ACC112 (cell line): ENCODE data around the gene RTF1.
"Not testable (repeated sequence)": the region's sequence is repeated elsewhere in the genome, so short reads cannot be mapped to it uniquely, and the experiment has no call there.

ENCODE experiments used
- H2AFZ ChIP-seq: fragments of 200-600 bp; sonication (generic); one replicate; pipeline ENCODE4 v1.6.0; 2017; ENCODE audit warnings: antibody characterized with exemption, low read length; ENCODE audit not compliant: unreplicated experiment
- H3K27ac ChIP-seq: fragments of 200-600 bp; sonication (generic); 2 replicates; pipeline ENCODE4 v1.5.1; 2014; ENCODE audit warnings: low read depth, mild to moderate bottlenecking, antibody characterized with exemption, low read length, moderate library complexity
- H3K27me3 ChIP-seq: fragments of 200-600 bp; sonication (generic); 2 replicates; pipeline ENCODE4 v1.6.1; 2014; ENCODE audit warnings: mild to moderate bottlenecking, antibody characterized with exemption, low read length, moderate library complexity, mixed read lengths; ENCODE audit not compliant: insufficient read depth
- H3K36me3 ChIP-seq: fragments of 200-600 bp; sonication (generic); 2 replicates; pipeline ENCODE4 v1.6.1; 2016; ENCODE audit warnings: mild to moderate bottlenecking, antibody characterized with exemption, low read length, moderate library complexity, mixed read lengths; ENCODE audit not compliant: insufficient read depth
- H3K4me1 ChIP-seq: fragments of 200-600 bp; sonication (generic); one replicate; pipeline ENCODE4 v1.6.1; 2016; ENCODE audit warnings: low read length, mixed read lengths; ENCODE audit not compliant: insufficient read depth, unreplicated experiment, control insufficient read depth
- H3K4me3 ChIP-seq: fragments of 200-600 bp; sonication (generic); 2 replicates; pipeline ENCODE4 v1.5.1; 2014; ENCODE audit warnings: mild to moderate bottlenecking, low read depth, low read length
- H3K79me2 ChIP-seq: fragments of 200-600 bp; sonication (generic); one replicate; pipeline ENCODE4 v1.6.0; 2016; ENCODE audit warnings: low read length; ENCODE audit not compliant: control insufficient read depth, unreplicated experiment, insufficient read depth

RTF1 gene

GRCh38 chr15:41437448-41437847 lies 20.6 kb downstream of the RTF1 start:
- H3K4me1 ChIP-seq, result no peaks in the 10 kb centered on the region
- no peak overlapping the region for H2AFZ ChIP-seq
- H3K79me2 ChIP-seq, result peaks cover 14% of the 10 kb centered on the region
- 0 out of 2 replicates have a peak, but pooled peaks cover 5% of the 10 kb centered on the region for H3K36me3 ChIP-seq
- no peak overlapping the region for H3K27ac ChIP-seq
- H3K27me3 ChIP-seq, result no peaks in the 10 kb centered on the region
- H3K4me3 ChIP-seq, result no peak overlapping the region

GRCh38 chr15:41438206-41438605 lies 21.3 kb downstream of the RTF1 start:
- Histone ChIP-seq H2AFZ (no peak overlapping the region), H3K36me3 (0 out of 2 replicates have a peak, but pooled peaks cover 6% of the 10 kb centered on the region), H3K4me3 (no peak overlapping the region), H3K27me3 (no peaks in the 10 kb centered on the region), H3K79me2 (peaks cover 13% of the 10 kb centered on the region), H3K4me1 (no peaks in the 10 kb centered on the region), H3K27ac (no peak overlapping the region)

- not testable (repeated sequence) for H3K27me3 ChIP-seq, H3K4me3 ChIP-seq, H3K36me3 ChIP-seq, H3K27ac ChIP-seq, H3K4me1 ChIP-seq, H2AFZ ChIP-seq
- peaks cover 13% of the 10 kb centered on the region for H3K79me2 ChIP-seq
Measured at GRCh38 chr15:41438745-41439144, 21.9 kb downstream of the RTF1 start.

- Histone ChIP-seq H2AFZ (no peak overlapping the region), H3K27me3 (no peaks in the 10 kb centered on the region), H3K4me1 (no peaks in the 10 kb centered on the region), H3K79me2 (peaks cover 9% of the 10 kb centered on the region), H3K36me3 (peaks cover 9% of the 10 kb centered on the region), H3K4me3 (no peak overlapping the region), H3K27ac (no peak overlapping the region)
Measured at GRCh38 chr15:41443275-41443674, 26.4 kb downstream of the RTF1 start.

- Histone ChIP-seq H3K4me3 (no peak overlapping the region), H2AFZ (no peak overlapping the region), H3K79me2 (peaks cover 9% of the 10 kb centered on the region), H3K36me3 (peaks cover 9% of the 10 kb centered on the region), H3K27ac (no peak overlapping the region), H3K4me1 (no peaks in the 10 kb centered on the region), H3K27me3 (no peaks in the 10 kb centered on the region)
Measured at GRCh38 chr15:41445399-41445798, 28.5 kb downstream of the RTF1 start.

- H3K4me3 ChIP-seq, result no peak overlapping the region
- no peak overlapping the region for H2AFZ ChIP-seq
- no peaks in the 10 kb centered on the region for H3K79me2 ChIP-seq
- no peaks in the 10 kb centered on the region for H3K27me3 ChIP-seq
- H3K36me3 ChIP-seq, result peaks cover 16% of the 10 kb centered on the region
- no peaks in the 10 kb centered on the region for H3K4me1 ChIP-seq
- H3K27ac ChIP-seq, result no peak overlapping the region
Measured at GRCh38 chr15:41462084-41462795, 45.3 kb downstream of the RTF1 start.

GRCh38 chr15:41464889-41465580 lies 48.1 kb downstream of the RTF1 start:
- H3K4me3 ChIP-seq, result no peak overlapping the region
- no peaks in the 10 kb centered on the region for H3K4me1 ChIP-seq
- no peak overlapping the region for H2AFZ ChIP-seq
- no peak overlapping the region for H3K27ac ChIP-seq
- H3K27me3 ChIP-seq, result no peaks in the 10 kb centered on the region
- H3K36me3 ChIP-seq, result peaks cover 13% of the 10 kb centered on the region
- H3K79me2 ChIP-seq, result no peaks in the 10 kb centered on the region

- Histone ChIP-seq H3K4me1 (no peaks in the 10 kb centered on the region), H3K36me3 (peaks cover 18% of the 10 kb centered on the region), H3K27me3 (no peaks in the 10 kb centered on the region), H2AFZ (no peak overlapping the region), H3K27ac (no peak overlapping the region), H3K4me3 (no peak overlapping the region), H3K79me2 (no peaks in the 10 kb centered on the region)
Measured at GRCh38 chr15:41465822-41466421, 49.0 kb downstream of the RTF1 start.

GRCh38 chr15:41466711-41467110 lies 49.8 kb downstream of the RTF1 start:
- Histone ChIP-seq H2AFZ (no peak overlapping the region), H3K4me1 (no peaks in the 10 kb centered on the region), H3K36me3 (peaks cover 24% of the 10 kb centered on the region), H3K27me3 (no peaks in the 10 kb centered on the region), H3K27ac (no peak overlapping the region), H3K4me3 (no peak overlapping the region), H3K79me2 (no peaks in the 10 kb centered on the region)

GRCh38 chr15:41469644-41470043 lies 52.7 kb downstream of the RTF1 start:
- not testable (repeated sequence) for H3K4me1 ChIP-seq, H3K27me3 ChIP-seq, H2AFZ ChIP-seq, H3K4me3 ChIP-seq, H3K27ac ChIP-seq, H3K79me2 ChIP-seq
- peaks cover 21% of the 10 kb centered on the region; the same call in 1 of the 2 replicates for H3K36me3 ChIP-seq

GRCh38 chr15:41473418-41473817 lies 56.5 kb downstream of the RTF1 start:
- H3K79me2 ChIP-seq, result no peaks in the 10 kb centered on the region
- H3K27me3 ChIP-seq, result no peaks in the 10 kb centered on the region
- peaks cover 24% of the 10 kb centered on the region for H3K36me3 ChIP-seq
- H3K4me3 ChIP-seq, result no peak overlapping the region
- no peak overlapping the region for H2AFZ ChIP-seq
- no peak overlapping the region for H3K27ac ChIP-seq
- peaks cover 8% of the 10 kb centered on the region for H3K4me1 ChIP-seq
